ENCODE measurements around the gene PCDHGA8.

Gene PCDHGA8

GRCh38 chr5:141422742-141423291 is 30.4 kb downstream of the PCDHGA8 start:
- H3K9me3 ChIP-seq (ENCODE audit: insufficient read depth, low read depth, low read length) = no peaks in the 10 kb centered on the region
- no peaks in the 10 kb centered on the region for H3K79me2 ChIP-seq (ENCODE audit: insufficient read depth, low read length)

GRCh38 chr5:141427783-141428426 is 35.5 kb downstream of the PCDHGA8 start:
- no peak for TF ChIP-seq CTCF (conservative IDR thresholded peaks at IDR 0.05; ENCODE audit: low read length)
- no peak for TF ChIP-seq EZH2phosphoT487 (IDR thresholded peaks at IDR 0.05; ENCODE audit: borderline replicate concordance)

More at GRCh38 chr5:141422742-141423291, 30.4 kb downstream of the PCDHGA8 start:
- Histone ChIP-seq H3K27me3 (ENCODE audit: insufficient read depth, low read length, poor library complexity, severe bottlenecking) (no peaks in the 10 kb centered on the region), H3K9ac (ENCODE audit: low read depth, low read length, poor library complexity, severe bottlenecking) (no peak overlapping the region), H3F3A (ENCODE audit: low read depth) (no peaks in the 10 kb centered on the region), H3K36me3 (ENCODE audit: insufficient read depth, low read length) (no peaks in the 10 kb centered on the region), H4K20me1 (ENCODE audit: insufficient read depth, low read length, poor library complexity, severe bottlenecking) (no peaks in the 10 kb centered on the region), H3K4me2 (ENCODE audit: low read depth, low read length, poor library complexity, severe bottlenecking) (no peak overlapping the region), H3K4me3 (ENCODE audit: low read length, poor library complexity, severe bottlenecking) (no peak overlapping the region), H2AFZ (ENCODE audit: low read length) (no peak overlapping the region), H3K4me1 (ENCODE audit: insufficient read depth, low read length, poor library complexity, severe bottlenecking) (no peaks in the 10 kb centered on the region), H3K9me2 (replicated peaks; ENCODE audit: low read depth, low read length) (no peaks in the 10 kb centered on the region)
- TF ChIP-seq CTCF (conservative IDR thresholded peaks at IDR 0.05; ENCODE audit: low read length) (no peak), EZH2phosphoT487 (IDR thresholded peaks at IDR 0.05; ENCODE audit: borderline replicate concordance) (no peak)

GRCh38 chr5:141430332-141431113 is 38.1 kb downstream of the PCDHGA8 start, which contains the start of gene PCDHGA12:
Gene PCDHGA12, plus strand, starts transcription at chr5:141430507. Its CDS starts 253 bp downstream, at chr5:141430760.
- H3K36me3 ChIP-seq (ENCODE audit: insufficient read depth, low read length) = no peaks in the 10 kb centered on the region
- H3K27me3 ChIP-seq (ENCODE audit: insufficient read depth, low read length, poor library complexity, severe bottlenecking) = no peaks in the 10 kb centered on the region
- no peaks in the 10 kb centered on the region for H4K20me1 ChIP-seq (ENCODE audit: insufficient read depth, low read length, poor library complexity, severe bottlenecking)
- no peaks in the 10 kb centered on the region for H3K9me2 ChIP-seq (replicated peaks; ENCODE audit: low read depth, low read length)
- H3K9me3 ChIP-seq (ENCODE audit: insufficient read depth, low read depth, low read length) = no peaks in the 10 kb centered on the region
- no peaks in the 10 kb centered on the region for H3K79me2 ChIP-seq (ENCODE audit: insufficient read depth, low read length)
- no peak within 1 kb of the TSS for H3K4me3 ChIP-seq (ENCODE audit: low read length, poor library complexity, severe bottlenecking)
- no peak within 1 kb of the TSS for H3K4me2 ChIP-seq (ENCODE audit: low read depth, low read length, poor library complexity, severe bottlenecking)
- H2AFZ ChIP-seq (ENCODE audit: low read length) = no peak within 1 kb of the TSS
- no peak; the same call in 1 of the 2 replicates for TF ChIP-seq CTCF (conservative IDR thresholded peaks at IDR 0.05; ENCODE audit: low read length)
- no peak for TF ChIP-seq EZH2phosphoT487 (IDR thresholded peaks at IDR 0.05; ENCODE audit: borderline replicate concordance)
- H3F3A ChIP-seq (ENCODE audit: low read depth) = no peaks in the 10 kb centered on the region
- H3K4me1 ChIP-seq (ENCODE audit: insufficient read depth, low read length, poor library complexity, severe bottlenecking) = no peaks in the 10 kb centered on the region
- H3K9ac ChIP-seq (ENCODE audit: low read depth, low read length, poor library complexity, severe bottlenecking) = no peak within 1 kb of the TSS

More at GRCh38 chr5:141427783-141428426, 35.5 kb downstream of the PCDHGA8 start:
- no peak overlapping the region for H3K4me3 ChIP-seq (ENCODE audit: low read length, poor library complexity, severe bottlenecking)
- no peak overlapping the region for H3K9ac ChIP-seq (ENCODE audit: low read depth, low read length, poor library complexity, severe bottlenecking)
- H3K4me2 ChIP-seq (ENCODE audit: low read depth, low read length, poor library complexity, severe bottlenecking) = no peak overlapping the region
- H3K79me2 ChIP-seq (ENCODE audit: insufficient read depth, low read length) = no peaks in the 10 kb centered on the region
- no peaks in the 10 kb centered on the region for H3K9me3 ChIP-seq (ENCODE audit: insufficient read depth, low read depth, low read length)
- no peaks in the 10 kb centered on the region for H3K27me3 ChIP-seq (ENCODE audit: insufficient read depth, low read length, poor library complexity, severe bottlenecking)
- no peak overlapping the region for H2AFZ ChIP-seq (ENCODE audit: low read length)
- no peaks in the 10 kb centered on the region for H4K20me1 ChIP-seq (ENCODE audit: insufficient read depth, low read length, poor library complexity, severe bottlenecking)
- no peaks in the 10 kb centered on the region for H3K4me1 ChIP-seq (ENCODE audit: insufficient read depth, low read length, poor library complexity, severe bottlenecking)
- H3K9me2 ChIP-seq (replicated peaks; ENCODE audit: low read depth, low read length) = no peaks in the 10 kb centered on the region
- H3K36me3 ChIP-seq (ENCODE audit: insufficient read depth, low read length) = no peaks in the 10 kb centered on the region
- H3F3A ChIP-seq (ENCODE audit: low read depth) = no peaks in the 10 kb centered on the region
